Activated CD4-positive, alpha-beta memory T cell treated with anti-CD3 and anti-CD28 coated beads, Interleukin-2, amount 10 ng/mL, durations not matched to agents 7 days and 5 days (primary cell): ENCODE measurements around the gene CCDC27. TPM values are rescaled to one million over a fixed set of nuclear protein-coding genes. Genes with fewer than 3 reads are reported as not detected.
"Not testable (repeated sequence)": the region's sequence is repeated elsewhere in the genome, so short reads cannot be mapped to it uniquely, and the experiment has no call there.

ENCODE experiments used
- CTCF ChIA-PET: fragments of 350-600 bp; sonication (Branson Sonifier 250); formaldehyde crosslinking; loops from one replicate; lab custom pipeline; 2021; ENCODE audit warnings: antibody characterized with exemption, inconsistent platforms; lab: Charles Lee
- POLR2A ChIA-PET: fragments of 350-600 bp; sonication (Branson Sonifier 250); formaldehyde crosslinking; loops from one replicate; lab custom pipeline; 2021; ENCODE audit warnings: antibody characterized with exemption; lab: Charles Lee
- DNase-seq: peaks from one replicate; pipeline ENCODE4 v3.0.0-alpha.2; 2020
- H3K27ac Mint-ChIP-seq: one replicate; pipeline ENCODE4 v1.8.0; 2021; ENCODE audit warnings: mild to moderate bottlenecking, mixed read lengths
- H3K27me3 Mint-ChIP-seq: one replicate; pipeline ENCODE4 v1.8.0; 2021; ENCODE audit warnings: mixed read lengths
- H3K36me3 Mint-ChIP-seq: one replicate; pipeline ENCODE4 v1.8.0; 2021; ENCODE audit warnings: low read depth, mixed read lengths
- H3K4me1 Mint-ChIP-seq: one replicate; pipeline ENCODE4 v1.8.0; 2021; ENCODE audit warnings: mixed read lengths
- H3K4me3 Mint-ChIP-seq: one replicate; pipeline ENCODE4 v1.8.0; 2021; ENCODE audit warnings: mild to moderate bottlenecking, mixed read lengths
- H3K9me3 Mint-ChIP-seq: one replicate; pipeline ENCODE4 v1.8.0; 2021; ENCODE audit warnings: mixed read lengths
- total RNA-seq, 2 experiments: library from RNA; stranded (reverse); gene quantifications; one replicate each; pipeline ENCODE4 v1.2.3, GENCODE V29; 2021

Gene CCDC27
- total RNA-seq, 2 experiments from 2014 or later = not detected

- ChIA-PET POLR2A (no interaction called here), CTCF (no interaction called here)
- H3K9me3 Mint-ChIP-seq = no peaks in the 10 kb centered on the region
- H3K36me3 Mint-ChIP-seq = peaks cover 4% of the 10 kb centered on the region
- peak overlapping the region; percentile 58 for H3K4me3 Mint-ChIP-seq
- H3K4me1 Mint-ChIP-seq = peaks cover 33% of the 10 kb centered on the region
- DNase-seq = no peak
- peak overlapping the region; percentile 35 for H3K27ac Mint-ChIP-seq
- no peaks in the 10 kb centered on the region for H3K27me3 Mint-ChIP-seq
Observed at GRCh38 chr1:3745590-3746381, 6.5 kb upstream of the CCDC27 start.

GRCh38 chr1:3746389-3746829, 5.8 kb upstream of the CCDC27 start:
- no peaks in the 10 kb centered on the region for H3K27me3 Mint-ChIP-seq
- no peak overlapping the region for H3K27ac Mint-ChIP-seq
- DNase-seq = no peak
- peak overlapping the region; percentile 58 for H3K4me3 Mint-ChIP-seq
- peaks cover 33% of the 10 kb centered on the region for H3K4me1 Mint-ChIP-seq
- H3K36me3 Mint-ChIP-seq = peaks cover 4% of the 10 kb centered on the region
- no peaks in the 10 kb centered on the region for H3K9me3 Mint-ChIP-seq
- ChIA-PET POLR2A (no interaction called here), CTCF (no interaction called here)

DNA sequence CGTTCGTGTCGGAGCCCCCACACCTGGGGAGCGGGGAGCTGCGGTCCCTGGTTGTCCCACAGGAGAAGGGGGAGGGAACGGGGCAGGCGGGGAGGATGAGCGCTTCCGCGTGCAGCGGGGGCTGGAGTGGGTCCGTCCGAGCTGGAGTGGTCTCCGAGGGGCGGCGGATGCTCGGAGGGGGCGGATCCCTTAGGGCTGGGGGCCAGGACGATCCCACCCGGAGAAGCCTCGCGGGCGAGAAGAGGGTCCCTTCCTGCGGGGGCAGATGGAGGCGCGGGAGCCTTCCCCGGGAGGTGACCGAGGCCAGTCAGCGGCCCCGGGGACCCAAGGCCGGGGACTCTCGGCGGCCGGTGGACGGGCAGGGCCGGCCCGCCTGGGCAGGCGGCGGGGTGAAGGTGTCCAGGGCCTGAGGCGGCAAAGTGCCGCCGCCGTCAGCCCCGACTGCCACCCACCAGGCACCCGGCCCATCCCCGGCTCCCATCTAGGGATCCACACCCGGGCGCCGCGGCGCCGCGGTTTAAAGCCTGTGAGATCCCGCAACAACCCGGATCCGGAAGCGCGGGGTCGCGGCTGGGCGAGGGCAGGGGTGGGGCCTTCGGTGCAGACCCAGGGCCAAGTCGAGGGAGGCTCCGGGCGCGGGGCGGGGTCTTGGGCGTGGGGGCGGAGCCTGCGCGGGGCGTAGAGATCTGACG, 5.3 kb upstream of the CCDC27 start:
- no peaks in the 10 kb centered on the region for H3K27me3 Mint-ChIP-seq
- peaks cover 33% of the 10 kb centered on the region for H3K4me1 Mint-ChIP-seq
- ChIA-PET POLR2A (no interaction called here), CTCF (no interaction called here)
- H3K4me3 Mint-ChIP-seq = peak overlapping the region; percentile 58
- DNase-seq = peak; percentile 89
- peaks cover 4% of the 10 kb centered on the region for H3K36me3 Mint-ChIP-seq
- H3K9me3 Mint-ChIP-seq = no peaks in the 10 kb centered on the region
- no peak overlapping the region for H3K27ac Mint-ChIP-seq

DNA sequence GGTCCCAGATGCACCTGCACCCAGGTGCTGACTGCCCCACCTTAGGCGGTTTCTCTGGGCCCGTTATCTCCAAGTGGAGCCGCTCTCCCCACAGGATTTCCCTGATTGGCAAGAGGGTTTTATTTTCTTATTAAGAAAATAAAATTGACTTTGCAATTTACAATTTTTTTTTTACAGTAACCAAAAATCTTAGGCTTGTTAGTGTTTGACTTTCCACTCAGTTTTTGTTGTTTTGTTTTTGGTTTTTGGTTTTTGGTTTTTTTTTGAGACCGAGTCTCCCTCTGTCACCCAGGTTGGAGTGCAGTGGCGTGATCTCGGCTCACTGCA, 4.8 kb upstream of the CCDC27 start:
- H3K9me3 Mint-ChIP-seq = no peaks in the 10 kb centered on the region
- ChIA-PET CTCF (no interaction called here), POLR2A (no interaction called here)
- peaks cover 33% of the 10 kb centered on the region for H3K4me1 Mint-ChIP-seq
- H3K27ac Mint-ChIP-seq = no peak overlapping the region
- peak overlapping the region; percentile 58 for H3K4me3 Mint-ChIP-seq
- DNase-seq = no peak
- peaks cover 4% of the 10 kb centered on the region for H3K36me3 Mint-ChIP-seq
- H3K27me3 Mint-ChIP-seq = no peaks in the 10 kb centered on the region

DNA sequence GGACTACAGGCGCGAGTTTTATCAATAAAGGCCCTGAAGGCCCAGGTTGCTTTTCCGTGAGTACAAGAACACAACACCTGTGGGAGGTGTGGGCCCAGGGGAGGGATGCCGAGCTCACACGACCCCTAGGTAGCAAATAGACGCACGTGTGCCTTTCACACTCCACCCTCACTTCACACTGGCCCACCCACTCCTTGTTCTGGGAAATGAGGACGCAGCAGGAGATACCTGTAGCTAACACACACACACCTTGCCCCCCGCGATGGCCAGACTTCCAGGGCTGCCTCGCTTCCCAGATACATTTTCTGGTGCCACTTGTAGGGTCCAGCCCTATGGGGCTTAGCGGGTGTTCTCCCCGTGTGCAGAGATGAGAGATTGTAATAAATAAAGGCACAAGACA, 4.3 kb upstream of the CCDC27 start:
- POLR2A ChIA-PET = no interaction called here
- Mint-ChIP-seq H3K27me3 (no peaks in the 10 kb centered on the region), H3K9me3 (no peaks in the 10 kb centered on the region), H3K4me1 (peaks cover 33% of the 10 kb centered on the region), H3K36me3 (peaks cover 4% of the 10 kb centered on the region), H3K27ac (no peak overlapping the region), H3K4me3 (peak overlapping the region; percentile 58)
- CTCF ChIA-PET = no interaction called here
- DNase-seq = no peak

DNA sequence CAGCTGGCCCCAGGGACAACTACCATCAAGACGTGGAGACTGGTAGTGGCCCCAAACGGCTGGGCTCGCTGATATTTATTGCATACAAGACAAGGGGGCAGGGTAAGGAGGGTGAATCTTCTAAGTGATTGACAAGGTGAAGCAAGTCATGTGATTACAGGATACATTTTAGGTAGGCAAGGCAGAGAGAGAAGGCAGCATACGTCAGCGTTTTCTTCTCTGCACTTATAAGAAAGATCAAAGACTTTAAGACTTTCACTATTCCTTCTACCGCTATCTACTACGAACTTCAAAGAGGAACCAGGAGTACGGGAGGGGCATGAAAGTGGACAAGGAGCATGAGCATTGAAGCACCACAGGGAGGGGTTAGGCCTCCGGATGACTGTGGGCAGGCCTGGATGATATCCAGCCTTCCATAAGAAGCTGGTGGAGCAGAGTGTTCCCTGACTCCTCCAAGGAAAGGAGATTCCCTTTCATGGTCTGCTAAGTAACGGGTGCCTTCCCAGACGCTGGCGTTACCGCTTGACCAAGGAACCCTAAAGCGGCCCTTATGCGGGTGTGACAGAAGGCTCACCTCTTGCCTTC, 3.8 kb upstream of the CCDC27 start:
- POLR2A ChIA-PET, H3K27me3 Mint-ChIP-seq, CTCF ChIA-PET, DNase-seq, H3K36me3 Mint-ChIP-seq, H3K9me3 Mint-ChIP-seq, H3K27ac Mint-ChIP-seq: not testable (repeated sequence)
- H3K4me3 Mint-ChIP-seq = peak overlapping the region; percentile 58
- peaks cover 31% of the 10 kb centered on the region for H3K4me1 Mint-ChIP-seq

GRCh38 chr1:3749512-3749911, 2.7 kb upstream of the CCDC27 start:
- POLR2A ChIA-PET = no interaction called here
- no peaks in the 10 kb centered on the region for H3K27me3 Mint-ChIP-seq
- peaks cover 4% of the 10 kb centered on the region for H3K36me3 Mint-ChIP-seq
- no peak overlapping the region for H3K27ac Mint-ChIP-seq
- no peak for DNase-seq
- H3K4me1 Mint-ChIP-seq = peaks cover 31% of the 10 kb centered on the region
- CTCF ChIA-PET = interaction anchor here (0.7 kb wide), 1 partner anchor 40 kb away, joined by 3 read pairs; no protein-coding TSS in a partner anchor
- H3K9me3 Mint-ChIP-seq = no peaks in the 10 kb centered on the region
- H3K4me3 Mint-ChIP-seq = no peak overlapping the region

DNA sequence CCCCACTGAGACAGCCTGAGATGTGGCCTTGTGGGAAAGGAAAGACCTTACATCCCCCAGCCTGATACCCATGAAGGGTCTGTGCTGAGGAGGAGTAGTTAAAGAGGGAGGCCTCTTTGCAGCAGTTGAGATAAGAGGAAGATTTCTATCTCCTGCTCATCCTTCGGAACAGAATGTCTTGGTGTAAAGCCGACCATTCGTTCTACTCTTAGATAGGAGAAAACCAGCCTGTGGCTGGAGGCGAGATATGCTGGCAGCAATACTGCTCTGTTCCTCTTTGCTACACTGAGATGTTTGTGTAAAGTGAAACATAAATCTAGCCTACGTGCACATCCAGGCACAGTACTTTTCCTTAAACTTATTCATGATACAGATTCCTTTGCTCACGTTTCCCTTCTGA, 1.5 kb upstream of the CCDC27 start:
- DNase-seq = no peak
- Mint-ChIP-seq H3K27me3 (no peaks in the 10 kb centered on the region), H3K9me3 (no peaks in the 10 kb centered on the region), H3K27ac (no peak overlapping the region), H3K4me3 (no peak overlapping the region), H3K36me3 (no peaks in the 10 kb centered on the region), H3K4me1 (peaks cover 21% of the 10 kb centered on the region)
- ChIA-PET CTCF (no interaction called here), POLR2A (no interaction called here)

- H3K9me3 Mint-ChIP-seq = no peaks in the 10 kb centered on the region
- H3K27me3 Mint-ChIP-seq = no peaks in the 10 kb centered on the region
- H3K4me1 Mint-ChIP-seq = peaks cover 1% of the 10 kb centered on the region
- no peak overlapping the region for H3K27ac Mint-ChIP-seq
- POLR2A ChIA-PET = no interaction called here
- H3K36me3 Mint-ChIP-seq = no peaks in the 10 kb centered on the region
- no peak for DNase-seq
- CTCF ChIA-PET = no interaction called here
- no peak overlapping the region for H3K4me3 Mint-ChIP-seq
Observed at GRCh38 chr1:3753656-3754454, 1.6 kb downstream of the CCDC27 start.

DNA sequence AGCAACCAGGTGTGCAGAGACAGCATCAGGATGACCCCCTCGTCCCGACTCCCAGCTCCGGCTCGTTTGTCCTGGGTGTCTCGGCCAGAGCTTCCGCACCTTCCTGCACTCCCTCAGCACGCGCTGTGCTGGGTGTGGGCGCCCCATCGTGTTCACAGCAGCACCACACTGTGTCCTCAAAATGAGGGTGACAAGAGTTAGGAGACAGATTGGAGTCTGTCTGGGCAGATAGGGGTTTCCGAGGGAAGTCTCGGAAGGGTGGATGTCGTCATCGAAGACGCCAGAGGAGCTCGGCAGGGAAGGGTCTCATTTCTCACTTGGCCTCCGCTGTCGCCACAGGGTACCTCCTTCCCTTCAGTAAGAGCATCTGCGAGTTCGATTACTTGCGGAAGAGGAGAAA, 4.1 kb downstream of the CCDC27 start:
- H3K36me3 Mint-ChIP-seq = no peaks in the 10 kb centered on the region
- no peaks in the 10 kb centered on the region for H3K9me3 Mint-ChIP-seq
- peaks cover 3% of the 10 kb centered on the region for H3K27me3 Mint-ChIP-seq
- ChIA-PET POLR2A (interaction anchor here (1.3 kb wide), 1 partner anchor 12 kb away, joined by 3 read pairs; no protein-coding TSS in a partner anchor), CTCF (no interaction called here)
- DNase-seq = no peak
- no peaks in the 10 kb centered on the region for H3K4me1 Mint-ChIP-seq
- no peak overlapping the region for H3K4me3 Mint-ChIP-seq
- H3K27ac Mint-ChIP-seq = no peak overlapping the region

GRCh38 chr1:3759164-3759563, 6.9 kb downstream of the CCDC27 start:
- peaks cover 3% of the 10 kb centered on the region for H3K27me3 Mint-ChIP-seq
- POLR2A ChIA-PET = no interaction called here
- no peak for DNase-seq
- H3K36me3 Mint-ChIP-seq = no peaks in the 10 kb centered on the region
- H3K4me3 Mint-ChIP-seq = no peak overlapping the region
- H3K9me3 Mint-ChIP-seq = no peaks in the 10 kb centered on the region
- H3K4me1 Mint-ChIP-seq = no peaks in the 10 kb centered on the region
- no peak overlapping the region for H3K27ac Mint-ChIP-seq
- CTCF ChIA-PET = interaction anchor here (1.2 kb wide), 1 partner anchor 8 kb away, joined by 3 read pairs; no protein-coding TSS in a partner anchor

- Mint-ChIP-seq H3K27ac (no peak overlapping the region), H3K27me3 (peaks cover 3% of the 10 kb centered on the region), H3K36me3 (no peaks in the 10 kb centered on the region), H3K4me1 (no peaks in the 10 kb centered on the region), H3K9me3 (no peaks in the 10 kb centered on the region), H3K4me3 (no peak overlapping the region)
- ChIA-PET POLR2A (no interaction called here), CTCF (no interaction called here)
- no peak for DNase-seq
Observed at GRCh38 chr1:3759796-3760195, 7.5 kb downstream of the CCDC27 start.
